ENCODE measurements around the gene FGB.
A peak's percentile ranks its signal among the peaks of the same experiment; 100 is the strongest.

FGB gene

DNA sequence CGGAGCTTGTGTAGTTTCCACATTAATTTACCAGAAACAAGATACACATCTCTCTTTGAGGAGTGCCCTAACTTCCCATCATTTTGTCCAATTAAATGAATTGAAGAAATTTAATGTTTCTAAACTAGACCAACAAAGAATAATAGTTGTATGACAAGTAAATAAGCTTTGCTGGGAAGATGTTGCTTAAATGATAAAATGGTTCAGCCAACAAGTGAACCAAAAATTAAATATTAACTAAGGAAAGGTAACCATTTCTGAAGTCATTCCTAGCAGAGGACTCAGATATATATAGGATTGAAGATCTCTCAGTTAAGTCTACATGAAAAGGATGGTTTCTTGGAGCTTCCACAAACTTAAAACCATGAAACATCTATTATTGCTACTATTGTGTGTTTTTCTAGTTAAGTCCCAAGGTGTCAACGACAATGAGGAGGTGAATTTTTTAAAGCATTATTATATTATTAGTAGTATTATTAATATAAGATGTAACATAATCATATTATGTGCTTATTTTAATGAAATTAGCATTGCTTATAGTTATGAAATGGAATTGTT, at the start of gene FGB:
Gene FGB (plus strand): TSS at position 315 of the 558 bp plus-strand sequence. CDS start 8 bp downstream, at position 323.
- DNase-seq: no peak

DNA sequence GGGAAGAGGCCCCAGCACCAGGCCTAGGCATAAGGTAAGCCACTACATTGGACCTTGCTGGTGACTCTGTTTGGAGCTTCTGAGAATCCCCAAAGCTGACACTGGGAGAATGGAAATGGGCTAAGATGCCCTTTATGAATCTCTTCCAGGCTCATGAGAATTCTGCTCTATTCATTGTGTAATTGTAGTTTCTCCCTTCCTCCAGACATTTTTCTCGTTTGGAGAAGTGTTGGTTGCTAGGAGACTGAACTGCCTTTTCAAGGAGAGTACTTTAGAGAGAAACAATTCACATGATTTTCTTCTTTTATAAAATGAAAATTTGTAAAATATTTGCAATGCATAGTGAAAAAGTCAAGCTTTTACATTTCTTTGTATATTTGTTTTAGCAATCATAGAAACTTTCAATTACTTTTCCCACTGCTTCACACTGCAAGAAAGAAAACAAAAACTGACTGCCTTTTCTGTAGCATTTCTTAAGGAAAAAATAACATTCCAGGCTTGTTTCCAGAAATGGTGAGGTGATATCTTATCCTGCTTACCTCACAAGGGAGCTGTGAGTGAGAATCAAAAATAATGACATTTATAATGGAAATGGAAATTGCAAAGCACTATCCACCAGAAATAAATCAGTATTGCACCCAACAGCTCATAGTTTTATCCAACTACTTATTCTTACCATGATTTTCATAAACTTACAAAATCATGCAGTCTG, 46.3 kb upstream of the FGB start:
- DNase-seq: no peak

DNA sequence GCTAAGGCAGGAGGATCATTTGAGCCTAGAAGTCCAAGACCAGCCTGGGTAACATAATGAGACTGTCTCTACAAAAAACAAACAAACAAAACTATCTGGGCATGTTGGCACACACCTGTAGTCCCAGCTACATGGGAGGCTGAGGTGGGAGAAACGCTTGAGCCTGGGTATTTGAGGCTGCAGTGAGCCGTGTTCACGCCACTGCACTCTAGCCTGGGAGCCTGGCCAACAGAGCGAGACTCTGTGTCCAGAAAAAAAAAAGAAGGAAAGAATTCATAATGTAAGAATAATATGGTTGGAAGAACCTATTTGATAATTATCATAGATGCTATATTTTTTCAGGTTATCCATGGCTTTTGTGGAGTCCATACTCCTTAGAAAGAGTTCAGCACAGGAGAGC, 45.2 kb upstream of the FGB start:
- DNase-seq: no peak

DNA sequence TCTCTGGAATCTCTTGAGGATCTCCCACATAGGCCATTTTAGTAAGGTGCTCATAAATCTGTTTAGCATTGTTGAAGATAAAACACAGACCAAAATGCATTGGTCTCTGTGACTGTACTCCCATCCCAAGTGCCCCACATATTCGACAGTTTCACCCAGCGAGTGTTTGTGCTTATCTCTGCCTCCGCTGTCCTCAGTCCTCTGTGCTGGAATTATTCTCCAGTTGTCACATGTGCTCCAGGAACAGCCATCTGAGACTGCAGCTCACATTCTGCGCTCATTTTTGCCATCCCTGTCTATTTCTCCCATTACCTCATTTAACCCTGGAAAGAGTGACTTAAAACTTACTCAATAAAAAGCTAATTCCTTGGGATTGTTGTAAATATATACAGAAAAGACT, 43.6 kb upstream of the FGB start:
- DNase-seq: no peak

DNA sequence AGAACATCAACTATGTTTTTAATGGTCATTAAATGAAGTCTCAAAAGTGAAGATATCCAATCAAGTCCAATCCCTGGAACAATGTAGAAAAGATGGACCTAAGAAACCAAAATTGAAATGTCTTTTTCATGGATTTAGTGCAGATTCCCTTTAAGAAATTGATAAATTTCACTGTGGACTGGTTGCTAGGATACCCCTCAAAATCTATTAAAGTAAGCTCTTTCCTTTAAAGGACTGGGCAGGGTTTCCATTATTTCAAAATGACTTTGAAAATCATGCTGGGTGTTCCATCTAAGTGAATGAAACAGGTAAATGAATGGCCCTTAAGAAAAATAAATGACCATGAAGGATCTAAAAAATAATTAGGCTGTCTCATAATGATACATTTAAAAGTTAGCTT, 41.2 kb upstream of the FGB start:
- DNase-seq: no peak

DNA sequence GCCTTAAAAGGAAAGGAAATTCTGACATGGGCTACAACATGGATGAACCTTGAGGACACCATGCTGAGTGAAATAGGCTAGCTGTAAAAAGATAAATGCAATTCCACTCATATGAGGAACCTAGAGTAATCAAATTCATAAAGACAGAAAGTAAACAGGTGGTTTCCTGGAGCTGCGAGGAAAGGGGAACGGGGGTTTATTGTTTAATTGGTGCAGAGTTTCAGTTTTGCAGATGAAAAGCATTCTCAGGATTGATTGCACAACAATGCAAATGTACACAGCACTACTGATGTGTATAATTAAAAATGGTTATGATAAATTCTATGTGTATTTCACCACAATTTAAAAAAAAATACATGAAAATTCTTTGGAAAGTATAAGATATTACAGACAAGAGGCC, 36.7 kb upstream of the FGB start:
- no peak for DNase-seq

DNA sequence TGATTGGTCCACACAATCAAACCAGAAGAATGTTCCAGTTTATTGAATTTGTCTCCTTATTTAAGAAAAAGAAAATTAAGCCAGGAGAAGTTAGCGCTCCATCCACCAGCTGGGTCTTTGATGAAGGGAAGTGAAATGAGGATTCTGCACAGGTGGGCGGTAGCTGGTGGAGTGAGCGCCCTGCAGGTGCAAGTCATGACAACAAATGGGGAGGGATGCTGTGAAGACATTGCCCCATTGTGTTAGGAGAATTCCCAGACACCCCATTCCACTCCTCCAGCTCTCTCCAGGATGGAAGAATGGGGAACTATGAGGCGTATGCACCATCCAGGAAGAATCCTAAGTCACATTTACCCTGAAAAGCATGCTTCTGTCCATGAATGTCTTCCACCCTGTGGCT, 35.5 kb upstream of the FGB start:
- DNase-seq: no peak

DNA sequence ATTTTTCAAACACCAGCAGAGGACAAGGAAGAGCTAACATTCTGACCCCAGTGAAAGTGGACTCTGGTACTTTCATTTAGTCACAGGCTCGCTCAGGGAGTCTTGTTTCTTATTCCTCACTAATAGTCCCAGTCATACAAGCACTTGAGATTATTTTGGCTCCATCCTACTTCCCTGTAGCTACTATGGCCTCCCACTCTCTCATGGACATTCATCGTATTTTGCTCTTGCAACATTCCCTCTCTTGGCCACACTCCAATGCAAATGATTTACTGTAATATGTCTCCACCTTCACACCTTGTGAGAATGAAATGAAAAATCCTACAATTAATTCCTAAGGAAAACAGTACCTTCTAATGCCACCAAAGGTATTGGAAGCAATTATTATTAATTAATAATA, 33.9 kb upstream of the FGB start:
- DNase-seq: no peak

DNA sequence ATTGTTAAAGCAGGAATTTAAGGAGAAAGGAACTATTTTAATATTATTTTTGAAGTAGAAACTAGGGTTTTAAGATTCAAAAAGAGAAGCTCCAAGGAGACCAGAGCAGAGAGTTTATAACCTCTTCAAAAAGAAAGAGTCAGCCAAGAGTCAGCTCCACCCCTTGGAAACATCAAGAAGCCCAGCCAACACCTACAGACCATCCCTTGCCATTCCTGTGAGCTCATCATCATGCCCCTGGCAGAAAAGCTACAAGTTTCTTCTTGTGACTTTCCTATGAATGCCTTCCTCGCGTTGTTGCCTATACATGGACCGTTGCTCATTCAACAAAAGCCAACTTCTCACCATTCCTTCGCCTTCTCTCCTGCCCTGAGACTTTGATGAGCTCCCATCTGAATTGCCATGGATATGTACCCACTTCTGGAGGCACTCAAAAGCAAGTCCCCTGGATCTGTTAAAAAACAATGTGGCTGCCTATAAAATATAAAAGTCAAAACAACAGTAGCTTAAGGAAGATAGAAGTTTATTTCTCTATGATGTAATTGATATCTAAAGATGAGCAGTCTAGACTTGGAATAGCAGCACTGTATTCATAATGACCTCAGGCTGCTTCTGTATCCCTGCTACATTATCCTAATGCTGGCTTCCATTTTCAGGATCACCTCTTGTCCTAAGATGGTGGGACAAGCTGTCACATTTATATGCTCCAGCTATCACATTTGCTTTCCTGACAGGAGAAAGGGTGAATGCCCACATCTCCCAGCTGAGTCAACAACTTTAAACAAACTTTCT, 32.9 kb upstream of the FGB start:
- DNase-seq: no peak

DNA sequence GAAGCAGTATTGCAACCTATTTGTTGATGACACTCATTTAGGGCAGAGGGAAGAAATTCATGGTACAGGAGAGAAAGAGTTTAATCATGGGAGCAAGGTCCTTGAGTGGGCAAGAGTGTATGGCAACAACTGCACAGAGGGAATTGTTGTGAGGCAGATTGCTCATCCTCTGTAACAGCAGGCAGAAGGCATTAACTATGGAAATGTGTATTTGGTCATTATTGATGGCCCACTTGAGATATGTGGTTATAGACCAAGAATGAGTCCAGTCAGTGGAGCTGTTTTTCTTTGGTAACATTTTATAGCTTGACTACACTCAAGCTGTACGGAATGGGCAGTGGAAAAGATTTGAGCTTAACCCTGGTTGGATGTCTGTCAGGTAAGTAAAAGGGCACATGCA, 28.5 kb upstream of the FGB start:
- no peak for DNase-seq

DNA sequence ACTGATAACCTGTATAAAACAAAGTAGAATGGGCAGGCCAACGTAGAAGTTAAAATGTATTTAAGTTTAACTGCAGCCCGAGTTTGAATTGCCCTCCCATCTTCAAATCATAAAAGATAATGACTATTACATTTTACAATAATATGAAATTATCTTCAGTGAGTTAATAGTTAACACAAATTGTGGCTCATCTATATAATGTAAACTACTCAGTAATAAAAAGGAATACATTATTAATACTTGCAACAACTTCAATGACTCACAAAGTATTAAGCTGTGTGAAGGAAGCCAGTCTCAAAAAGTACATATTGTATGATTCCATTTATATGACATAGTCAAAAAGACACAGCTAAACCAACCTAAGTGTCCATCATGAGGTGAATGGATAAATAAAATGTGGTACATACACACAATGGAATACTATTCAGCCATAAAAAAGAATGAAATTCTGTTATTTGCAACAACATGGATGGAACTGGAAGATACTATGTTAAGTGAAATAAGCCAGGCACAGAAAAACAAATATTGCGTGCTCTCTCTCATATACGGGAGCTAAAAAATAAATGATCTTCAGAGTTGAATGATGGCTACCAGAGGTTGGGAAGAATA, 20.4 kb upstream of the FGB start:
- DNase-seq: no peak

DNA sequence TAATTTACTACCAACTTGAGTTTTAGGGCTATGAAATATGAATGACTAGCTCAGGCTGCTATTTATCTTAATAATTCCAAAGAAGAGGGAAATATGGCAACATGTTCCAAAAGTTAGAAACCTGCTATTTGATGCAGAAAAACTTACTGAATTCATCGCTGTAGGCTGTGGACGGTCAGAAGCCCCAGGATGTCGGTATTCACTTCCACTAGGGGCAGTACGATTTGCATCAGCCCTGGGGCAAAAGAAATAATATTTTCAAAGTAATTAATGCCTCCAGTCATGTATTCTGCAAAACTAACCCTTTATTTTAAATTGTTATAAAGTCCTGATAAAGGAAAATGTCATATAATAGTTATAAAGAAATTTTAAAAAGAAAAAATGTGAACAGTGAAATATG, 17.1 kb upstream of the FGB start:
- no peak for DNase-seq

DNA sequence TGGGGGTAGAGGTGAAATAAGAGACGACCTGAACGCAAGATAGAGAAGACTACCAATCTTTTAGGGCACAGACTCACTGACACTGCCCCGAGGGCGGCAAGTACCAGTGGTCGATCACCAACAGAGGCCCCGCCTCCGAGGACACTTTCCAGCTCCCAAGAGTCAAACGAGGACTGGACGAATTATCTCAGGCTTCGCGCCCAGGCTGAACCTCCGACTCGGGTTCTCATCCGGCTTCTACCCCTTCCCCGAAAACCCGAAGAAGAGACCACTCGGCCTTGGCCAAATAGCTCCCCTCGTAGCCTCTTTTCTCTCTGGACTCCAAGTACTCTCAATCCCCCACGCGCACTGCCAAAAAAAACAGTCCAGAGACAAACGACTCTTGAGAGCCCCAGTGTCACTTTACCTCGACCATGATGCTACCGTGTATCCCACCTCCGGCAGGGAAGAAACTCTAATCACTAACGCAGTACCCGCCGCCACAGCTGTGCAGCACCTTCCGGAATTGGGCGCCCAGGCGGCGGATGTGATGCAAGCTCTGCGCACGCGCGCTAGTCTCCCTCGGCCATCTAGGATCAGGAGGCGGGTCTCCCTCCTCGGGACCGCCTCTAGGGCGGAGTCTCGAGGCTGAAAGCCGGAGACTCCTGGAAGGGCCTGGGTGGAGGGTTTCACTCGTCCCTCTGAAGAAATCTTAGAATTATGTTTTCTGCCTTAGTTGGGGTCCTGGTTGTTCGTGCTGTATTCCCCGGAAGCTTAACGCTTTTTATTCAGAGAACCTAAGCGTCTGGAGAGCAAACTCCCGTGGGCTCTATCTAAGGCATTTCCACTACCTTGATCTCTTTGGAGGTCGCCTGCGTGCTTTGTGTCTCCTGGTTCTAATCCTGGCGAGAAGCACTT, 12.7 kb upstream of the FGB start, which contains the start of gene PLRG1:
Gene PLRG1 (minus strand): TSS at position 507 of the 897 bp plus-strand sequence. CDS start 92 bp downstream, at position 415.
- peak; percentile 26 for DNase-seq

DNA sequence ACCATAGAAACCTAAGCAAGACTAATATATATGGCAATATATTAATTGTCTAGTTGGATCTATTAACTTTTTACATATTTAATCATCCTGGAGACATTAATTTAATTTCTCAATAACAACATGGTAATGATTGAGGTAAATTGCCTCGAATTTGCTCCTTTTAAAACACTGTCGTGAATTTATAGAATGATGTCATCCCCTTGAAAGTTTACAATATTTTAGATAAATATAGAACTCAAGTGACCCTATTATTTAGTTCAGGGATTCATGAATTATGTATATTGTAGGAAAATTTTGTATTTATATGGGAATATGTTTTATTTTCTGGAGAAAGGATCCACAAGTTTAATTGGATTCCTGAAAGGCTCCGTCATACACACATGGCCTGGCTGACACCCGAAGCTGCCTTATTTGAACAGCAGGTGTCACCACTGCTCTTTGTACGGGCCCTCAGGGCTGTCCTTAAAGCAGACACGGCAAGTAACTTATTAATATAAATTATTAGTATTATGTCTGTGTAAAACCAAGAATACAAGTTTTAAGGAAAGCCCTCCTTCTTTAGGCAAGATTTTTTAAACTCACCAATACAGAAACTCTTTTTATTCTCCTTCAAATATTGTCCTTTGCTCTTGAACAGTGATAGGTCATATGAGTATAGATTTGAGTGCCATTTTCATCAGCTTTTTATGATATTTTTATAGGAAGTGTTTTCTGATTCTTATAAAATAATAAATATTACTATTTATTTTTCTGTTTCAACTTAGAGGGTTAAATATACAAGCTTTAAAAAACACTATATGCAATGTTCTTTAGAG, 10.7 kb upstream of the FGB start:
- DNase-seq: no peak

DNA sequence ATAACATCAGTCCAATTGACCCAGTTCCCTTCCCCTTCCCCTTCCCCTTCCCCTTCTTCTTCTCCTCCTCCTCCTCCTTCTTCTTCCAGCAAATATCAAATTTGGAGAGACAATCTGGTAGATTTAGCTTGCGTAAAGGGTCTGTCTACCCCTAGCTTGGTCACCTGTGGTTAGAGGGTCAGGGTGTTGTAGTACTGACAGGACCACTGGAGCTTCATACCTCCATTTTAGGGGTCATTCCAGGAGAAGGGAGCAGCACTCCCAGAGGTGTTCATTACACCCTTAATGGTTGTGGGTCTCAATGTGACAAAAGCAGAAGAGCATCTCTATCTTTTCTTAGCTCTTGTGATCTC, 3.7 kb upstream of the FGB start:
- no peak for DNase-seq

DNA sequence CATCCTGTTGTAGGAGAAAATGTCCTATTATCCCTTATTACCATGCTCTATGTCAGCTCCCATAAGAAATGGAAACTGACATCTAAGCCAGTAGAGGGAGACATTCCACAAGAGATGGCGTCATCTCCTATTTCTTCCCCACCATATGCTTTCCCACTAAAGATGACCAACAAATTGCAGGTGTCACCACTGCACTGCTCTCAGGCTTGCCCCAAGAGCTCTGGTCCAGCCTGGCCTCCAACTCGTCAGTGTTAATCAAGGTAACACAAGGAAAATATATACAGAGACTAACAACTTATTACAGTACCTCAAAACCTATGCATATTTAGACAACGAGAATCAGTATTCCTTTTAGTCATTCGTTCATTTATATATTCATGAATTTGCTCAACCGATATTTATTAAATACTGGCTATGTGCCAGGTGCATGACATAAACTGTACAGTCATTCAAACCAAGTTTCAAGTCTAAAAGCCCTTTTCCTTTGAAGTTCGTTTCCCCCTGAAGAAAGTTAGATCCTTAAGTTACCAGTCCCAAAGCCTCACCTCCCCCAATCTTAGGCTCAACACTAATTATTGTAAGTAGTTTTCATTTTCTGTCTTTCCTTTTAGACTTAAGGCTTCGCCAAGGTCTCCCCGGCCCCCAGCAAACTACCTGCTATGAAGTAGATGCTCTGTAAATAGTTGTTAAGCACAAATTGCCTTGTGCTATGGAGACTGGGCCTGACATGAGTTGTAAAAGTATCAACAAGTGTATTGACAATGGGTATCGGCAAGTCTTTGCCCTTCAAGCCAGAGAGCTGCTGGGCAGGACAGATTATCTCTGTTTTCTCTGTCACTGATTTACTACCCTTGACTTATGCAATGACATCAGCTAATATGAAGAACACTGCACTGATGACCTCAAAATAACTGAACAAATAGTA, 3.1 kb upstream of the FGB start:
- no peak for DNase-seq

DNA sequence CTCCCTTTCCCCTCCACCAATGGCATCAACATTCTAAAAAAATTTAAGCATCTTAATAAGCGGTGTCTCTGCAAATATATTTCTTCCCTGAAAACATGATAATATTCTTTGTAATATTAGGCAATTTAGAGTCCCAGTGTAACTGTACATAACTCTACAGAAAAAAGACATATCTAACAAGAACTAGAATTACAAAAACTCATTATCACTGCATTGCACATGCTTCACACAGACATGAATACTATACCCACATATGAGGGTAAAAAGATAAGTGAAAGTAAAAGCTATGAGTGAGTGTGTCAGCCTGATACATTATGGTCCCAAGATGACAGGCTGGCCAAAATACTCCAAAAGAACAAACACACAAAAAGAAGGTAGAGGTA, 2.4 kb upstream of the FGB start:
- DNase-seq: no peak

DNA sequence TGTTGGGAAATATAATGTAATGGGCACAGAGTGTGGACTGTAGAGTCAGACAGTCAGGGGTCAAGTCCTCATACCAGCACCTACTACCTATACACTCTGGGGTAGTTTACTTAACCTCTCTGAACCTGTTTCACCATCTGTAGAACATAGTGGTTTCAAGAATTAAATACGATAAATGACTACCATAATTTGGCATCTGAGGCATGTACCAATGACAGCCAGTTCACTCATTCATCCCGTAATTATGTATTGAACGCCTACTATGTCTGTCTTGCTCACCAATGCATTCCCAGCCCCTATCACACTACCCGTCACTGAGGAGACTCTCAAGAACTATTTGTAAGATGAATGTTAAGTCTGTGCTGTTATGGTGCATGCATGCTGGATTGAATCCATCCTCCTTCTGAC, 2.0 kb upstream of the FGB start:
- no peak for DNase-seq

DNA sequence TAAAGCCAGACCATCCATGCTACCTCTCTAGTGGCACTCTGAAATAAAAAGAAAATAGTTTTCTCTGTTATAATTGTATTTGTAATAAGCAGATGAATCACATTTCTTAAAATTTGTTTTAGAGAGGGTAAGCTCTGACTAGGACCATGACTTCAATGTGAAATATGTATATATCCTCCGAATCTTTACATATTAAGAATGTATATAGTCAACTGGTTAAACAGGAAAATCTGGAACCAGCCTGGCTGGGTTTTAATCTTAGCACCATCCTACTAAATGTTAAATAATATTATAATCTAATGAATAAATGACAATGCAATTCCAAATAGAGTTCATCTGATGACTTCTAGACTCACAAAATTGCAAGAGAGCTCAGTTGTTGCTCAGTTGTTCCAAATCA, 1.5 kb downstream of the FGB start:
- DNase-seq: no peak

DNA sequence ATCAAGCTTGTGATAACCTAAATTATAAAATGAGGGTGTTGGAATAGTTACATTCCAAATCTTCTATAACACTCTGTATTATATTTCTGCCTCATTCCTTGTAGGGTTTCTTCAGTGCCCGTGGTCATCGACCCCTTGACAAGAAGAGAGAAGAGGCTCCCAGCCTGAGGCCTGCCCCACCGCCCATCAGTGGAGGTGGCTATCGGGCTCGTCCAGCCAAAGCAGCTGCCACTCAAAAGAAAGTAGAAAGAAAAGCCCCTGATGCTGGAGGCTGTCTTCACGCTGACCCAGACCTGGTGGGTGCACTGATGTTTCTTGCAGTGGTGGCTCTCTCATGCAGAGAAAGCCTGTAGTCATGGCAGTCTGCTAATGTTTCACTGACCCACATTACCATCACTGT, 2.9 kb downstream of the FGB start:
- no peak for DNase-seq
